Stimulated activated CD4-positive, alpha-beta T cell treated with anti-CD3 and anti-CD28 coated beads, Interleukin-2, amount 100 ng/mL, for 48 hours (primary cell): ENCODE results near the gene DPCD.

Experiments used
- DNase-seq, 2 donors: peaks; one replicate each; pipeline ENCODE4 v3.0.0-alpha.2; 2020

DPCD gene

GRCh38 chr10:101567165-101568006, 20.7 kb upstream of the DPCD start:
- no peak for DNase-seq

- no peak for DNase-seq
Observed at GRCh38 chr10:101568054-101568745, 19.9 kb upstream of the DPCD start.

GRCh38 chr10:101569323-101569621, 18.8 kb upstream of the DPCD start:
- no peak for DNase-seq

- DNase-seq: peak; percentile 81 to 89
Observed at GRCh38 chr10:101569622-101570427, 18.3 kb upstream of the DPCD start.

- no peak for DNase-seq
Observed at GRCh38 chr10:101570428-101571270, 17.5 kb upstream of the DPCD start.

GRCh38 chr10:101571271-101571925, 16.7 kb upstream of the DPCD start:
- DNase-seq: no peak

- no peak for DNase-seq
Observed at GRCh38 chr10:101572126-101572525, 16.0 kb upstream of the DPCD start.

GRCh38 chr10:101572785-101573184, 15.3 kb upstream of the DPCD start:
- no peak for DNase-seq

GRCh38 chr10:101573885-101574753, 14.0 kb upstream of the DPCD start:
- no peak for DNase-seq

- no peak for DNase-seq
Observed at GRCh38 chr10:101575091-101575490, 13.0 kb upstream of the DPCD start.

GRCh38 chr10:101575580-101576210, 12.4 kb upstream of the DPCD start:
- DNase-seq: no peak

GRCh38 chr10:101576211-101576863, 11.8 kb upstream of the DPCD start:
- no peak for DNase-seq

GRCh38 chr10:101577121-101577871, 10.8 kb upstream of the DPCD start:
- DNase-seq: no peak

GRCh38 chr10:101578192-101578591, 9.9 kb upstream of the DPCD start:
- no peak for DNase-seq

- no peak for DNase-seq
Observed at GRCh38 chr10:101578803-101579515, 9.2 kb upstream of the DPCD start.

GRCh38 chr10:101579516-101579870, 8.6 kb upstream of the DPCD start:
- no peak for DNase-seq

- DNase-seq: no peak
Observed at GRCh38 chr10:101580486-101581399, 7.4 kb upstream of the DPCD start.

GRCh38 chr10:101585841-101586240, 2.3 kb upstream of the DPCD start:
- DNase-seq: no peak
